IMR-90 (cell line): ENCODE data around the gene PPM1A.

Source experiments
- BHLHE40 ChIP-seq: fragments of 150-350 bp; IDR thresholded peaks from 2 replicates; pipeline ENCODE4 v1.6.1; 2016; ENCODE audit warnings: mild to moderate bottlenecking, low read depth, low read length
- CEBPB ChIP-seq: IDR thresholded peaks from 2 replicates; pipeline ENCODE4 v1.6.1; 2012; ENCODE audit warnings: low read depth, low read length, improper control_type of control experiment
- CTCF ChIP-seq: conservative IDR thresholded peaks from 2 replicates; pipeline ENCODE4 v1.5.1; 2012; ENCODE audit warnings: mild to moderate bottlenecking, low read depth, low read length, improper control_type of control experiment
- FOS ChIP-seq: fragments of 150-350 bp; IDR thresholded peaks from 2 replicates; pipeline ENCODE4 v1.6.1; 2016; ENCODE audit warnings: low read depth, low read length
- MAFK ChIP-seq: IDR thresholded peaks from 2 replicates; pipeline ENCODE4 v1.6.1; 2012; ENCODE audit warnings: low read depth, low read length, improper control_type of control experiment
- MAZ ChIP-seq: IDR thresholded peaks from 2 replicates; pipeline ENCODE4 v1.6.1; 2012; ENCODE audit warnings: low read depth, mild to moderate bottlenecking, low read length, improper control_type of control experiment, moderate library complexity, borderline replicate concordance
- MXI1 ChIP-seq: IDR thresholded peaks from 2 replicates; pipeline ENCODE4 v1.6.1; 2012; ENCODE audit warnings: low read depth, mild to moderate bottlenecking, low read length, moderate library complexity, borderline replicate concordance
- NFE2L2 ChIP-seq: fragments of 150-350 bp; IDR thresholded peaks from 2 replicates; pipeline ENCODE4 v1.6.1; 2016; ENCODE audit warnings: low read depth, mild to moderate bottlenecking, low read length
- POLR2A ChIP-seq: IDR thresholded peaks from 2 replicates; pipeline ENCODE4 v1.6.1; 2012; ENCODE audit warnings: mild to moderate bottlenecking, low read depth, low read length
- RAD21 ChIP-seq: IDR thresholded peaks from 2 replicates; pipeline ENCODE4 v1.6.1; 2012; ENCODE audit warnings: low read length, improper control_type of control experiment
- RCOR1 ChIP-seq: IDR thresholded peaks from 2 replicates; pipeline ENCODE4 v1.6.1; 2012; ENCODE audit warnings: mild to moderate bottlenecking, low read length, improper control_type of control experiment; ENCODE audit not compliant: insufficient replicate concordance
- RFX5 ChIP-seq: IDR thresholded peaks from 2 replicates; pipeline ENCODE4 v1.8.0; 2012; ENCODE audit warnings: low read depth, mild to moderate bottlenecking, low read length, moderate library complexity
- USF2 ChIP-seq: fragments of 150-350 bp; IDR thresholded peaks from 2 replicates; pipeline ENCODE4 v1.6.1; 2017; ENCODE audit warnings: mild to moderate bottlenecking, antibody characterized with exemption, low read length, low read depth
- TF ChIP-seq, protein P1 (sequence below): fragments of 150-350 bp; IDR thresholded peaks from 2 replicates; pipeline ENCODE4 v1.6.1; 2016; ENCODE audit warnings: low read depth, mild to moderate bottlenecking, low read length, moderate library complexity, borderline replicate concordance

- TF ChIP-seq CTCF (no peak), MXI1 (no peak), POLR2A (no peak), FOS (no peak), RFX5 (no peak), RAD21 (no peak), USF2 (no peak), RCOR1 (no peak), MAZ (no peak), MAFK (no peak), CEBPB (no peak), NFE2L2 (no peak), BHLHE40 (no peak)
- TF ChIP-seq, protein P1, sequence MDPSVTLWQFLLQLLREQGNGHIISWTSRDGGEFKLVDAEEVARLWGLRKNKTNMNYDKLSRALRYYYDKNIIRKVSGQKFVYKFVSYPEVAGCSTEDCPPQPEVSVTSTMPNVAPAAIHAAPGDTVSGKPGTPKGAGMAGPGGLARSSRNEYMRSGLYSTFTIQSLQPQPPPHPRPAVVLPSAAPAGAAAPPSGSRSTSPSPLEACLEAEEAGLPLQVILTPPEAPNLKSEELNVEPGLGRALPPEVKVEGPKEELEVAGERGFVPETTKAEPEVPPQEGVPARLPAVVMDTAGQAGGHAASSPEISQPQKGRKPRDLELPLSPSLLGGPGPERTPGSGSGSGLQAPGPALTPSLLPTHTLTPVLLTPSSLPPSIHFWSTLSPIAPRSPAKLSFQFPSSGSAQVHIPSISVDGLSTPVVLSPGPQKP: no peak
These were observed 95.7 kb downstream of the PPM1A start for GRCh38 chr14:60344751-60345150.
